T1000 (cell line): ENCODE data around the gene ARID5A.

Experiments used
- DNase-seq: peaks from one replicate; lab custom pipeline; 2025; ENCODE audit warnings: mixed read lengths; lab: John Stamatoyannopoulos, UW

The ARID5A gene

GRCh38 chr2:96528006-96528699 is 8.4 kb upstream of the ARID5A start:
- DNase-seq, result no peak

- no peak for DNase-seq
Observed at GRCh38 chr2:96528700-96529375, 7.7 kb upstream of the ARID5A start.

- no peak for DNase-seq
Observed at GRCh38 chr2:96529376-96530143, 7.0 kb upstream of the ARID5A start.

- no peak for DNase-seq
Observed at GRCh38 chr2:96530144-96530430, 6.5 kb upstream of the ARID5A start.

- DNase-seq, result no peak
Observed at GRCh38 chr2:96530474-96531357, 5.8 kb upstream of the ARID5A start.

- DNase-seq, result no peak
Observed at GRCh38 chr2:96531366-96531765, 5.2 kb upstream of the ARID5A start.

- DNase-seq, result peak; percentile 84
Observed at GRCh38 chr2:96531872-96532505, 4.6 kb upstream of the ARID5A start.

GRCh38 chr2:96532641-96533291 is 3.8 kb upstream of the ARID5A start:
- no peak for DNase-seq

- DNase-seq, result no peak
Observed at GRCh38 chr2:96533292-96534073, 3.1 kb upstream of the ARID5A start.

GRCh38 chr2:96534141-96534540 is 2.4 kb upstream of the ARID5A start:
- no peak for DNase-seq

GRCh38 chr2:96534701-96535181 is 1.8 kb upstream of the ARID5A start:
- no peak for DNase-seq

- no peak for DNase-seq
Observed at GRCh38 chr2:96535331-96535730, 1.2 kb upstream of the ARID5A start.

GRCh38 chr2:96537066-96537733 is 648 bp downstream of the ARID5A start:
- no peak for DNase-seq

- no peak for DNase-seq
Observed at GRCh38 chr2:96537734-96538486, 1.4 kb downstream of the ARID5A start.

GRCh38 chr2:96538487-96539214 is 2.1 kb downstream of the ARID5A start:
- no peak for DNase-seq

- DNase-seq, result no peak
Observed at GRCh38 chr2:96539215-96539920, 2.8 kb downstream of the ARID5A start.

GRCh38 chr2:96540136-96540535 is 3.6 kb downstream of the ARID5A start:
- DNase-seq, result peak; percentile 26
